GM12878 (cell line): ENCODE measurements around the gene PIEZO2. TPM values are rescaled to one million over a fixed set of nuclear protein-coding genes. Genes with fewer than 3 reads are reported as not detected.
A peak's percentile ranks its signal among the peaks of the same experiment; 100 is the strongest.

Experiments used
- ATAC-seq: fragments of 200-7000 bp; cut with Tn5 transposase; 3 replicates; pipeline ENCODE4 v1.9.1; 2020; ENCODE audit warnings: mild to moderate bottlenecking, moderate library complexity
- BruUV-seq: library from RNA; stranded (reverse); fragments of 400-500 nt; replicated peaks from 2 replicates; lab custom pipeline; 2021; lab: Mats Ljungman, UMichigan
- CTCF ChIA-PET: fragments of 300-600 bp; sonication (Branson Sonifier 250); formaldehyde crosslinking; extraction: SDS; loops from one replicate; lab custom pipeline; 2021; ENCODE audit warnings: inconsistent platforms; lab: Yijun Ruan, JAX
- POLR2A ChIA-PET: fragments of 350-600 bp; formaldehyde crosslinking; extraction: SDS; loops from one replicate; lab custom pipeline; 2021; ENCODE audit warnings: inconsistent platforms; lab: Charles Lee
- RAD21 ChIA-PET: fragments of 300-600 bp; sonication (Branson Sonifier 250); formaldehyde crosslinking; loops from one replicate; lab custom pipeline; 2023; ENCODE audit warnings: antibody characterized with exemption; ENCODE audit not compliant: unreplicated experiment; lab: Charles Lee
- SMC1A ChIA-PET: fragments of 300-600 bp; sonication (Branson Sonifier 250); formaldehyde crosslinking; loops from one replicate; lab custom pipeline; 2023; ENCODE audit not compliant: unreplicated experiment, uncharacterized antibody; lab: Charles Lee
- DNase-seq: peaks from one replicate; pipeline ENCODE4 v3.0.0-alpha.2; 2011; ENCODE audit warnings: low read depth, low spot score
- FAIRE-seq: peaks from 3 replicates; lab custom pipeline; 2011; peaks lifted over from hg19 to GRCh38; lab: Jason Lieb, UNC
- H2AFZ ChIP-seq: 2 replicates; pipeline ENCODE4 v1.6.0; 2011; ENCODE audit warnings: low read depth, low read length, control low read depth; ENCODE audit not compliant: control insufficient read depth
- H3K27ac ChIP-seq: 2 replicates; pipeline ENCODE4 v1.5.1; 2011; ENCODE audit warnings: control low read depth; ENCODE audit not compliant: control insufficient read depth, insufficient read depth
- H3K27me3 ChIP-seq, 2 experiments: replicated peaks in 1 of 2; 2 replicates each; pipeline versions ENCODE4 v1.6.0 to v1.6.1; 2011; ENCODE audit warnings: low read length in 1 of 2; ENCODE audit not compliant: control insufficient read depth in 2 of 2, insufficient read depth in 2 of 2
- H3K36me3 ChIP-seq, 2 experiments: 2 replicates each; pipeline ENCODE4 v1.5.1; 2011; ENCODE audit warnings: low read length in 1 of 2; ENCODE audit not compliant: control insufficient read depth in 2 of 2, insufficient read depth in 2 of 2
- H3K4me1 ChIP-seq: 2 replicates; pipeline ENCODE4 v1.6.1; 2011; ENCODE audit warnings: mild to moderate bottlenecking, low read length, moderate library complexity, mixed read lengths; ENCODE audit not compliant: control insufficient read depth, insufficient read depth
- H3K4me2 ChIP-seq: 2 replicates; pipeline ENCODE4 v1.6.0; 2011; ENCODE audit warnings: control low read depth; ENCODE audit not compliant: control insufficient read depth, insufficient read depth
- H3K4me3 ChIP-seq: fragments of 200-600 bp; sonication (generic); 2 replicates; pipeline ENCODE4 v1.5.1; 2016
- H3K79me2 ChIP-seq: 2 replicates; pipeline ENCODE4 v1.6.0; 2011; ENCODE audit warnings: low read length; ENCODE audit not compliant: control insufficient read depth, insufficient read depth
- H3K9ac ChIP-seq: 2 replicates; pipeline ENCODE4 v1.8.0; 2011; ENCODE audit warnings: low read length, control low read depth, mixed read lengths; ENCODE audit not compliant: control insufficient read depth, insufficient read depth
- H3K9me3 ChIP-seq: replicated peaks from 3 replicates; pipeline ENCODE4 v1.5.1; 2011; ENCODE audit warnings: mild to moderate bottlenecking, low read length; ENCODE audit not compliant: control insufficient read depth, insufficient read depth
- H4K20me1 ChIP-seq: 2 replicates; pipeline ENCODE4 v1.6.0; 2011; ENCODE audit not compliant: control insufficient read depth, insufficient read depth
- BHLHE40 ChIP-seq, 2 experiments: fragments of 450-650 bp in 1 of 2; IDR thresholded peaks; 2 replicates each; pipeline ENCODE4 v1.6.1; 2011 to 2017; ENCODE audit warnings: low read depth in 2 of 2, borderline replicate concordance in 1 of 2, improper control_type of control experiment in 1 of 2, low read length in 1 of 2, mild to moderate bottlenecking in 1 of 2
- EED ChIP-seq: sonication (generic); IDR thresholded peaks from 2 replicates; pipeline ENCODE4 v1.6.1; 2016; ENCODE audit warnings: antibody characterized with exemption, low read depth
- ESRRA ChIP-seq: IDR thresholded peaks from 2 replicates; pipeline ENCODE4 v1.6.1; 2012; ENCODE audit warnings: mild to moderate bottlenecking, low read length, improper control_type of control experiment
- JUND ChIP-seq: IDR thresholded peaks from 2 replicates; pipeline ENCODE4 v1.6.1; 2012; ENCODE audit warnings: low read depth, mild to moderate bottlenecking, low read length, improper control_type of control experiment, moderate library complexity
- MTA3 ChIP-seq: IDR thresholded peaks from 2 replicates; pipeline ENCODE4 v1.6.1; 2012; ENCODE audit warnings: low read length, inconsistent platforms, borderline replicate concordance
- NFIC ChIP-seq: IDR thresholded peaks from 2 replicates; pipeline ENCODE4 v1.6.1; 2012; ENCODE audit warnings: low read depth, mild to moderate bottlenecking, inconsistent platforms, low read length, moderate library complexity
- NR2C2 ChIP-seq: IDR thresholded peaks from 2 replicates; pipeline ENCODE4 v1.6.1; 2011; ENCODE audit warnings: borderline replicate concordance, low read depth; ENCODE audit not compliant: control insufficient read depth, insufficient read length
- NRF1 ChIP-seq: conservative IDR thresholded peaks from 2 replicates; pipeline ENCODE4 v1.6.1; 2011; ENCODE audit warnings: mild to moderate bottlenecking, low read depth, low read length, improper control_type of control experiment
- RBBP5 ChIP-seq: fragments of 200-600 bp; sonication (generic); conservative IDR thresholded peaks from 2 replicates; pipeline ENCODE4 v1.6.1; 2016
- SPI1 ChIP-seq: IDR thresholded peaks from 2 replicates; pipeline ENCODE4 v1.6.1; 2011; ENCODE audit warnings: low read depth, mild to moderate bottlenecking, low read length, moderate library complexity, borderline replicate concordance; ENCODE audit not compliant: insufficient read depth
- TAF1 ChIP-seq: IDR thresholded peaks from 2 replicates; pipeline ENCODE4 v1.6.1; 2011; ENCODE audit warnings: mild to moderate bottlenecking, low read depth, low read length, borderline replicate concordance
- ZNF24 ChIP-seq: fragments of 450-650 bp; IDR thresholded peaks from 2 replicates; pipeline ENCODE4 v1.6.1; 2017; ENCODE audit warnings: antibody characterized with exemption, mild to moderate bottlenecking
- ZSCAN29 ChIP-seq: fragments of 450-650 bp; IDR thresholded peaks from 2 replicates; pipeline ENCODE4 v1.6.1; 2017; ENCODE audit warnings: mild to moderate bottlenecking, moderate library complexity
- WGBS: methylation state at CpG from one replicate; pipeline ENCODE4 v1.1.6; 2016; ENCODE audit warnings: low lambda C conversion rate; ENCODE audit not compliant: insufficient replicate concordance, insufficient coverage; ENCODE audit errors: missing lambda C conversion rate; 5-methylcytosine and 5-hydroxymethylcytosine counted together
- in situ Hi-C: fragments of 300-500 bp; cut with MboI; formaldehyde crosslinking; loops from 9 replicates; pipeline ENCODE4 v1.14.3; 2018; ENCODE audit warnings: mixed read lengths
- intact Hi-C: fragments of 100-400 bp; cut with micrococcal nuclease; formaldehyde crosslinking; loops from one replicate; pipeline ENCODE4 v1.14.2; 2022; ENCODE audit not compliant: unreplicated experiment
- polyA plus RNA-seq, 11 experiments: library from polyadenylated mRNA; depleted of rRNA in 4 of 11; unstranded in 6 of 11; stranded (reverse) in 5 of 11; fragments of >200 nt; fragmentation: Nextera tagmentation in 4 of 11; fragmentation: Illumina TruSeq in 1 of 11; extraction: Ambion mirVana in 4 of 11; extraction: Trizol in 1 of 11; gene quantifications; 1 replicate in 1 of 11; 2 replicates in 10 of 11; pipeline versions ENCODE4 v1.2.1 to v1.2.3, GENCODE V29; 2011 to 2016; ENCODE audit warnings: inconsistent platforms in 2 of 11, missing spikeins in 2 of 11, low read depth in 1 of 11
- total RNA-seq, 4 experiments: library from RNA; depleted of rRNA in 3 of 4; stranded (reverse); fragments of >200 nt in 3 of 4; fragmentation: Illumina TruSeq in 1 of 4; extraction: Trizol in 1 of 4; gene quantifications; 2 replicates each; pipeline versions ENCODE4 v1.2.1 to v1.2.3, GENCODE V29; 2013 to 2021
- TF ChIP-seq, protein P1 (sequence below): fragments of 450-650 bp; IDR thresholded peaks from 2 replicates; pipeline ENCODE4 v1.6.1; 2016; ENCODE audit warnings: mild to moderate bottlenecking, moderate library complexity, borderline replicate concordance

Gene PIEZO2
- total and polyA plus RNA-seq, 10 of the 15 experiments (the other 5 are each of a cell fraction or from before 2014, with no cell fraction given): 6.7 to 42.3 (median 27.4) TPM

DNA sequence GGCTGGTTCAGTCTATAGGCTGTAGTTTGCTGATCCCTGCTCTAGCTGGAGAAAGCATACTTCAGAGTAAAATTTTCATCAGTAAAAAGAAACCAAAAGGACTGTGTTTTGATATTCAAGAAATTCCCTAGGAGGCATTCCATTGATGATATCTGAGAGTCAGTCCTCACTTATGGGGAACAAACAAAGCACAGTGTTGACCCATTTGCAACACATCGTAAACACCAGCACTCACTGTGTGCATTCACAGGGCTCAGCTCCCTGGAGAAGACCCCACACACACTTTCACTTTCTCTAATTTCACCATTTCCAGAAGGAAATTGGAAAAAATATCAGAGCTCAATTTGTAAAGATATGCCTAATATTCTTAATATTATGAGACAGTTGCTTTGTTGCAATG is 147.1 kb downstream of the PIEZO2 start:
- peaks cover 12% of the 10 kb centered on the region for H3K9me3 ChIP-seq
- FAIRE-seq (no peak), DNase-seq (no peak), ATAC-seq (no peak)
- H3K4me3 ChIP-seq: no peak overlapping the region
- in situ Hi-C loops (no loop called here), intact Hi-C loops (no loop called here)
- no peak overlapping the region for H3K9ac ChIP-seq
- H3K4me2 ChIP-seq: no peak overlapping the region
- BruUV-seq: no TSS peak
- ChIA-PET SMC1A (interaction anchor here (0.7 to 1.6 kb wide), 6 partner anchors 19 to 75 kb away, joined by 3 to 10 read pairs (median 5); no protein-coding TSS in a partner anchor), POLR2A (interaction anchor here (0.8 to 1.8 kb wide), 2 partner anchors 18 to 26 kb away, joined by 3 to 4 read pairs; no protein-coding TSS in a partner anchor), CTCF (interaction anchor here (1.2 to 1.3 kb wide), 2 partner anchors 39 to 40 kb away, joined by 3 read pairs; no protein-coding TSS in a partner anchor), RAD21 (interaction anchor here (1.1 to 1.2 kb wide), 2 partner anchors 47 to 151 kb away, joined by 3 to 5 read pairs; no protein-coding TSS in a partner anchor)
- no peaks in the 10 kb centered on the region for H4K20me1 ChIP-seq
- WGBS: 94% methylated on average over 1 of the region's 1 CpG
- H3K4me1 ChIP-seq: peaks cover 23% of the 10 kb centered on the region
- H2AFZ ChIP-seq: no peak overlapping the region
- peak overlapping the region; percentile 59 for H3K27ac ChIP-seq
- H3K36me3 ChIP-seq: peaks cover 0 to 3% of the 10 kb centered on the region in 2 experiments; a peak in 1 of 4 replicates
- H3K79me2 ChIP-seq: peaks cover 26% of the 10 kb centered on the region
- no peak for TF ChIP-seq RBBP5
- TF ChIP-seq TAF1: no peak
- 0 out of 2 replicates have a peak, but pooled peaks have one; percentile 29 for TF ChIP-seq ZNF24
- no peak for TF ChIP-seq NR2C2
- H3K27me3 ChIP-seq: no peaks in the 10 kb centered on the region

DNA sequence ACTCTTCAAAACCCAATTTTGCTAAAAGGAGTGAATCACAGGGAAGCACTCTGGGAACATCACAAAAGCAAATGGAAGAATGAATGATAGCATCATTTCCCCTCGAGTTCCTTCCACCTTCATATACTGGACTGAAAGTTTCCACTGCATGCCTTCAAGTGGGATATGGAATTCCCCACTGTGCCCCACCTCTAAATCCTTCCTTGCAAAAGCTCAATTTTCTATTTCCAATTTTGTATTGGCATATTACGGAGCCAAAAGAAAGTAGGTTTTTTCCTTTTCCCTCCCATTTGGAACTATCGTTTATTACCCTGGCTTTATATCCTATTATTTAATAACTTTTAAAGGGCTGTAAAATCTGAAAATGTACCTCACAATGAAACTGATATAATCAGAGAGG is 149.3 kb downstream of the PIEZO2 start:
- intact Hi-C loops: no loop called here
- 44% methylated on average over 3 of the region's 3 CpGs for WGBS
- TF ChIP-seq, protein P1, sequence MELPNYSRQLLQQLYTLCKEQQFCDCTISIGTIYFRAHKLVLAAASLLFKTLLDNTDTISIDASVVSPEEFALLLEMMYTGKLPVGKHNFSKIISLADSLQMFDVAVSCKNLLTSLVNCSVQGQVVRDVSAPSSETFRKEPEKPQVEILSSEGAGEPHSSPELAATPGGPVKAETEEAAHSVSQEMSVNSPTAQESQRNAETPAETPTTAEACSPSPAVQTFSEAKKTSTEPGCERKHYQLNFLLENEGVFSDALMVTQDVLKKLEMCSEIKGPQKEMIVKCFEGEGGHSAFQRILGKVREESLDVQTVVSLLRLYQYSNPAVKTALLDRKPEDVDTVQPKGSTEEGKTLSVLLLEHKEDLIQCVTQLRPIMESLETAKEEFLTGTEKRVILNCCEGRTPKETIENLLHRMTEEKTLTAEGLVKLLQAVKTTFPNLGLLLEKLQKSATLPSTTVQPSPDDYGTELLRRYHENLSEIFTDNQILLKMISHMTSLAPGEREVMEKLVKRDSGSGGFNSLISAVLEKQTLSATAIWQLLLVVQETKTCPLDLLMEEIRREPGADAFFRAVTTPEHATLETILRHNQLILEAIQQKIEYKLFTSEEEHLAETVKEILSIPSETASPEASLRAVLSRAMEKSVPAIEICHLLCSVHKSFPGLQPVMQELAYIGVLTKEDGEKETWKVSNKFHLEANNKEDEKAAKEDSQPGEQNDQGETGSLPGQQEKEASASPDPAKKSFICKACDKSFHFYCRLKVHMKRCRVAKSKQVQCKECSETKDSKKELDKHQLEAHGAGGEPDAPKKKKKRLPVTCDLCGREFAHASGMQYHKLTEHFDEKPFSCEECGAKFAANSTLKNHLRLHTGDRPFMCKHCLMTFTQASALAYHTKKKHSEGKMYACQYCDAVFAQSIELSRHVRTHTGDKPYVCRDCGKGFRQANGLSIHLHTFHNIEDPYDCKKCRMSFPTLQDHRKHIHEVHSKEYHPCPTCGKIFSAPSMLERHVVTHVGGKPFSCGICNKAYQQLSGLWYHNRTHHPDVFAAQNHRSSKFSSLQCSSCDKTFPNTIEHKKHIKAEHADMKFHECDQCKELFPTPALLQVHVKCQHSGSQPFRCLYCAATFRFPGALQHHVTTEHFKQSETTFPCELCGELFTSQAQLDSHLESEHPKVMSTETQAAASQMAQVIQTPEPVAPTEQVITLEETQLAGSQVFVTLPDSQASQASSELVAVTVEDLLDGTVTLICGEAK: no peak
- no peak for TF ChIP-seq BHLHE40 (IDR thresholded peaks at IDR 0.05; ENCODE audit: borderline replicate concordance in 1 of 2, low read depth in 2 of 2, low read length in 1 of 2)
- no peak for TF ChIP-seq SPI1
- no peak for TF ChIP-seq EED
- no peak for TF ChIP-seq JUND
- TF ChIP-seq ZSCAN29: no peak
- TF ChIP-seq MTA3: no peak
- no peak for TF ChIP-seq ESRRA
- no peak for TF ChIP-seq NFIC
- TF ChIP-seq NRF1: no peak

More for the DNA sequence above, 149.3 kb downstream of the PIEZO2 start:
- CTCF ChIA-PET: no interaction called here
- ATAC-seq: no peak
- POLR2A ChIA-PET: interaction anchor here (0.7 to 0.9 kb wide), 2 partner anchors 22 to 28 kb away, joined by 3 read pairs; no protein-coding TSS in a partner anchor
- peaks cover 20% of the 10 kb centered on the region for H3K79me2 ChIP-seq
- no peaks in the 10 kb centered on the region for H4K20me1 ChIP-seq
- no peak overlapping the region for H3K9ac ChIP-seq
- peaks cover 23% of the 10 kb centered on the region for H3K9me3 ChIP-seq
- H3K4me3 ChIP-seq: no peak overlapping the region
- SMC1A ChIA-PET: interaction anchor here (1.5 to 2.8 kb wide), 2 partner anchors 12 to 49 kb away, joined by 4 to 8 read pairs; no protein-coding TSS in a partner anchor
- H3K36me3 ChIP-seq: peaks cover 0 to 9% of the 10 kb centered on the region in 2 experiments; a peak in 2 of 4 replicates
- peaks cover 15% of the 10 kb centered on the region for H3K4me1 ChIP-seq
- no peak overlapping the region for H3K27ac ChIP-seq
- RAD21 ChIA-PET: interaction anchor here (1.5 kb wide), 1 partner anchor 42 kb away, joined by 3 read pairs; no protein-coding TSS in a partner anchor
- in situ Hi-C loops: no loop called here
- H3K27me3 ChIP-seq: no peaks in the 10 kb centered on the region
- no TSS peak for BruUV-seq
- H3K4me2 ChIP-seq: no peak overlapping the region
- DNase-seq: no peak
- H2AFZ ChIP-seq: no peak overlapping the region
- FAIRE-seq: no peak
